ENCODE results near the gene PHC2. TPM values are rescaled to one million over a fixed set of nuclear protein-coding genes. Genes with fewer than 3 reads are reported as not detected.

PHC2 gene
- total and polyA plus RNA-seq, 2 of the 13 experiments (the other 11 are each of a cell fraction or from before 2014, with no cell fraction given) = 52.5 to 84.9 TPM

DNA sequence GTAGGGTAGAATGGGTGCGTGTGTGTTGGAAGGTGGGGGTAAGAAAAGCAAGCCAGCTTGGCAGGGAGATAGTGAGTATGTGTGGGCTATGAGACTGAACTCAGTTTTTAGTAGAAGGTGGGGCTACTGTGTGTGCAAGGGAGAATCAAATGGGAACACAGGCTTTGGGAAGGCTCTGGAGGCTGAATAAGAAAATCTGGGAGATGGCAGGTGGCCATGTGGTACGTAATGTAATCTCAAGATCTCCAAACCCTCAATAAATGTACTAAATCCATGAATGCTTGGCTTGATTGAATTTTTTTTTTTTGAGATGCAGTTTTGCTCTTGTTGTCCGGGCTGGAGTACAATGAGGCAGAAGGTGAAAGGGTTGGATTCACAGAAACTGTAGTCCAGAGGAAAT, 38.1 kb upstream of the PHC2 start (continued):
- TF ChIP-seq, protein P1, sequence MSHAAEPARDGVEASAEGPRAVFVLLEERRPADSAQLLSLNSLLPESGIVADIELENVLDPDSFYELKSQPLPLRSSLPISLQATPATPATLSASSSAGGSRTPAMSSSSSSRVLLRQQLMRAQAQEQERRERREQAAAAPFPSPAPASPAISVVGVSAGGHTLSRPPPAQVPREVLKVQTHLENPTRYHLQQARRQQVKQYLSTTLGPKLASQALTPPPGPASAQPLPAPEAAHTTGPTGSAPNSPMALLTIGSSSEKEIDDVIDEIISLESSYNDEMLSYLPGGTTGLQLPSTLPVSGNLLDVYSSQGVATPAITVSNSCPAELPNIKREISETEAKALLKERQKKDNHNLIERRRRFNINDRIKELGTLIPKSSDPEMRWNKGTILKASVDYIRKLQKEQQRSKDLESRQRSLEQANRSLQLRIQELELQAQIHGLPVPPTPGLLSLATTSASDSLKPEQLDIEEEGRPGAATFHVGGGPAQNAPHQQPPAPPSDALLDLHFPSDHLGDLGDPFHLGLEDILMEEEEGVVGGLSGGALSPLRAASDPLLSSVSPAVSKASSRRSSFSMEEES (CRISPR knock-in tag; IDR thresholded peaks at IDR 0.05) = no peak
- TF ChIP-seq FOSL1 (CRISPR knock-in tag; IDR thresholded peaks at IDR 0.05; ENCODE audit: borderline replicate concordance) = no peak

DNA sequence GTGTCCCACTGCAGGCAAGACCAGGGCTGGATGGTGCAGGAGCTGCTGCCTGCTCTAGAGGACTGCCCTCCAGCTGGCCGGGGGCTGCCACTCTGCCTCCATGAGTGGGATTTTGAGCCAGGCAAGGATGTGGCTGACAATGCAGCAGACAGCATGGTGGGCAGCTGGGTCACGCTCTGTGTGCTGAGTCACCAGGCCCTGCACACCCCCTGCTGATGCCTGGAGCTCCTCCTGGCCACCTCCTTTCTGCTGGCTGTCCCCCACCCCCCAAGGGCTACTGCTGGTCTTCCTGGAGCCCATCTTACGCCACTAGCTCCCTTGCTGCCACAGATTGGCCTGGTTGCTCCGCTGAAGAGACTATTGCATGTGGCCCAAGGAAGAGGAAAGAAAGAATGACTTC, 37.6 kb upstream of the PHC2 start:
- Histone ChIP-seq H3K36me3 (replicated peaks in 1 of 2; ENCODE audit: control insufficient read depth in 1 of 2, insufficient read depth in 2 of 2, low read length in 2 of 2) (no peaks in the 10 kb centered on the region), H3K9ac (ENCODE audit: insufficient read depth, low read depth, low read length) (no peak overlapping the region), H3K27ac (ENCODE audit: extremely low read length, insufficient read depth, low read length) (no peak overlapping the region), H4K20me1 (ENCODE audit: insufficient read depth, low read length) (no peaks in the 10 kb centered on the region), H3K27me3 (ENCODE audit: control insufficient read depth in 1 of 2, insufficient read depth in 2 of 2, low read length in 2 of 2) (peaks cover 3 to 12% of the 10 kb centered on the region in 2 experiments; a peak in 2 of 5 replicates), H3K4me3 (replicated peaks in 1 of 3; ENCODE audit: insufficient read depth in 1 of 3, low read depth in 2 of 3, low read length in 3 of 3) (no peak overlapping the region), H3K9me3 (ENCODE audit: low read length) (no peaks in the 10 kb centered on the region), H3K79me2 (ENCODE audit: insufficient read depth, low read length) (peaks cover 4% of the 10 kb centered on the region), H3K4me1 (ENCODE audit: insufficient read depth, low read length) (peaks cover 22% of the 10 kb centered on the region), H3K4me2 (ENCODE audit: low read depth, low read length) (no peak overlapping the region), H2AFZ (ENCODE audit: low read length) (no peak overlapping the region)
- DNase-seq (ENCODE audit: low spot score) (no peak), ATAC-seq (no peak), FAIRE-seq (no peak)
- ChIA-PET POLR2A (no interaction called here), CTCF (ENCODE audit: low intra/inter-chr PET ratio, low total read pairs) (no interaction called here)
- 5% methylated on average over 2 of the region's 4 CpGs for WGBS (ENCODE audit: low lambda C conversion rate)
- no TSS peak for BruUV-seq (replicated peaks)
- in situ Hi-C loops (cut with HindIII; ENCODE audit: extremely low pct_ligation_motif_present, low pct_unique_long_range_greater_than_20kb) = loop anchor here (10.0 kb wide), 1 partner anchor 94 kb away; no protein-coding TSS in a partner anchor
- TF ChIP-seq ZNF281 (CRISPR knock-in tag; IDR thresholded peaks at IDR 0.05; ENCODE audit: borderline replicate concordance) (no peak), EED (CRISPR knock-in tag; IDR thresholded peaks at IDR 0.05) (no peak), SMAD3 (CRISPR knock-in tag; IDR thresholded peaks at IDR 0.05) (no peak)
- intact Hi-C loops (cut with micrococcal nuclease; ENCODE audit: unreplicated experiment) = no loop called here

All from HepG2 (cell line).